Muscle layer of duodenum (tissue), 2 donors: ENCODE measurements around the gene CDT1.
A peak's percentile ranks its signal among the peaks of the same experiment; 100 is the strongest.

Experiments used
- H3K27ac ChIP-seq: one replicate; pipeline ENCODE4 v1.7.0; 2013; ENCODE audit warnings: mild to moderate bottlenecking, low read length
- H3K27me3 ChIP-seq: one replicate; pipeline ENCODE4 v1.7.0; 2013; ENCODE audit warnings: low read depth, mild to moderate bottlenecking, control low read depth, low read length
- H3K36me3 ChIP-seq, 2 donors: one replicate each; pipeline ENCODE4 v1.7.0; 2013; ENCODE audit warnings: low read length in 2 of 2, control low read depth in 1 of 2, mild to moderate bottlenecking in 1 of 2; ENCODE audit not compliant: insufficient read depth in 2 of 2, control insufficient read depth in 1 of 2
- H3K4me1 ChIP-seq, 2 donors: one replicate each; pipeline ENCODE4 v1.7.0; 2013; ENCODE audit warnings: low read length in 2 of 2, mild to moderate bottlenecking in 2 of 2, control low read depth in 1 of 2, moderate library complexity in 1 of 2; ENCODE audit not compliant: insufficient read depth in 2 of 2, control insufficient read depth in 1 of 2
- H3K4me3 ChIP-seq, 2 donors: one replicate each; pipeline ENCODE4 v1.7.0; 2013; ENCODE audit warnings: low read length in 2 of 2, low read depth in 1 of 2, mild to moderate bottlenecking in 1 of 2
- H3K9me3 ChIP-seq, 2 donors: one replicate each; pipeline ENCODE4 v1.7.0; 2013; ENCODE audit warnings: low read length in 2 of 2, control low read depth in 1 of 2, mild to moderate bottlenecking in 1 of 2; ENCODE audit not compliant: control insufficient read depth in 1 of 2
- donor health status: healthy.

Gene CDT1

GRCh38 chr16:88761143-88761534, 42.5 kb upstream of the CDT1 start:
- Histone ChIP-seq H3K36me3 (no peaks in the 10 kb centered on the region), H3K4me3 (no peak overlapping the region), H3K4me1 (peaks cover 0 to 49% of the 10 kb centered on the region in 2 donors), H3K27me3 (no peaks in the 10 kb centered on the region), H3K27ac (no peak overlapping the region), H3K9me3 (no peaks in the 10 kb centered on the region)

GRCh38 chr16:88761830-88762229, 41.8 kb upstream of the CDT1 start:
- no peak overlapping the region for H3K27ac ChIP-seq
- no peaks in the 10 kb centered on the region for H3K9me3 ChIP-seq
- H3K36me3 ChIP-seq: no peaks in the 10 kb centered on the region
- no peaks in the 10 kb centered on the region for H3K27me3 ChIP-seq
- H3K4me3 ChIP-seq: no peak overlapping the region
- peaks cover 0 to 55% of the 10 kb centered on the region in 2 donors for H3K4me1 ChIP-seq

GRCh38 chr16:88762258-88762870, 41.2 kb upstream of the CDT1 start:
- Histone ChIP-seq H3K4me3 (no peak overlapping the region), H3K4me1 (peaks cover 0 to 60% of the 10 kb centered on the region in 2 donors), H3K36me3 (no peaks in the 10 kb centered on the region), H3K9me3 (no peaks in the 10 kb centered on the region), H3K27me3 (no peaks in the 10 kb centered on the region), H3K27ac (no peak overlapping the region)

GRCh38 chr16:88762941-88763340, 40.6 kb upstream of the CDT1 start:
- no peaks in the 10 kb centered on the region for H3K27me3 ChIP-seq
- H3K4me3 ChIP-seq: no peak overlapping the region
- H3K36me3 ChIP-seq: no peaks in the 10 kb centered on the region
- H3K4me1 ChIP-seq: peaks cover 0 to 66% of the 10 kb centered on the region in 2 donors
- no peak overlapping the region for H3K27ac ChIP-seq
- H3K9me3 ChIP-seq: no peaks in the 10 kb centered on the region

GRCh38 chr16:88763502-88764053, 40.0 kb upstream of the CDT1 start:
- H3K4me1 ChIP-seq: peaks cover 0 to 72% of the 10 kb centered on the region in 2 donors

GRCh38 chr16:88764080-88764479, 39.5 kb upstream of the CDT1 start:
- Histone ChIP-seq H3K27me3 (no peaks in the 10 kb centered on the region), H3K9me3 (no peaks in the 10 kb centered on the region), H3K4me1 (peaks cover 0 to 78% of the 10 kb centered on the region in 2 donors), H3K4me3 (no peak overlapping the region), H3K27ac (no peak overlapping the region), H3K36me3 (no peaks in the 10 kb centered on the region)

More at GRCh38 chr16:88763502-88764053, 40.0 kb upstream of the CDT1 start:
- Histone ChIP-seq H3K27me3 (no peaks in the 10 kb centered on the region), H3K9me3 (no peaks in the 10 kb centered on the region), H3K36me3 (no peaks in the 10 kb centered on the region), H3K27ac (no peak overlapping the region), H3K4me3 (no peak overlapping the region)

GRCh38 chr16:88764913-88765349, 38.7 kb upstream of the CDT1 start:
- peaks cover 0 to 78% of the 10 kb centered on the region in 2 donors for H3K4me1 ChIP-seq
- H3K36me3 ChIP-seq: no peaks in the 10 kb centered on the region
- no peaks in the 10 kb centered on the region for H3K27me3 ChIP-seq
- H3K9me3 ChIP-seq: no peaks in the 10 kb centered on the region
- H3K4me3 ChIP-seq: no peak overlapping the region
- H3K27ac ChIP-seq: no peak overlapping the region

- no peaks in the 10 kb centered on the region for H3K36me3 ChIP-seq
- no peaks in the 10 kb centered on the region for H3K9me3 ChIP-seq
- H3K27me3 ChIP-seq: no peaks in the 10 kb centered on the region
- peaks cover 8 to 76% of the 10 kb centered on the region in 2 donors for H3K4me1 ChIP-seq
- H3K4me3 ChIP-seq: no peak overlapping the region
- no peak overlapping the region for H3K27ac ChIP-seq
These were observed 36.6 kb upstream of the CDT1 start for GRCh38 chr16:88766975-88767374.

GRCh38 chr16:88767546-88768070, 36.0 kb upstream of the CDT1 start:
- Histone ChIP-seq H3K4me3 (no peak overlapping the region), H3K27me3 (no peaks in the 10 kb centered on the region), H3K36me3 (no peaks in the 10 kb centered on the region), H3K4me1 (peaks cover 8 to 80% of the 10 kb centered on the region in 2 donors), H3K9me3 (no peaks in the 10 kb centered on the region), H3K27ac (no peak overlapping the region)

- Histone ChIP-seq H3K27me3 (no peaks in the 10 kb centered on the region), H3K27ac (no peak overlapping the region), H3K9me3 (no peaks in the 10 kb centered on the region), H3K36me3 (no peaks in the 10 kb centered on the region), H3K4me3 (peak overlapping the region in 1 of 2 donors; percentile 29), H3K4me1 (peaks cover 8 to 80% of the 10 kb centered on the region in 2 donors)
These were observed 35.4 kb upstream of the CDT1 start for GRCh38 chr16:88768071-88768783.

- Histone ChIP-seq H3K36me3 (no peaks in the 10 kb centered on the region), H3K4me1 (peaks cover 10 to 89% of the 10 kb centered on the region in 2 donors), H3K4me3 (peak overlapping the region in 1 of 2 donors; percentile 48)
These were observed 33.8 kb upstream of the CDT1 start for GRCh38 chr16:88769617-88770460.

More at GRCh38 chr16:88769617-88770460, 33.8 kb upstream of the CDT1 start:
- no peaks in the 10 kb centered on the region for H3K27me3 ChIP-seq
- H3K27ac ChIP-seq: no peak overlapping the region
- H3K9me3 ChIP-seq: no peaks in the 10 kb centered on the region
